Gastrocnemius medialis (tissue), 4 donors: ENCODE data around the gene PPP4R3A.

Source experiments
- CTCF ChIP-seq, 5 experiments: fragments of 450-650 bp in 3 of 5; fragments of 200-600 bp in 2 of 5; sonication (generic) in 2 of 5; IDR thresholded peaks in 4 of 5; conservative IDR thresholded peaks in 1 of 5; 1 replicate in 4 of 5; 2 replicates in 1 of 5; pipeline ENCODE4 v1.5.1; 2016 to 2019; ENCODE audit warnings: antibody characterized with exemption in 5 of 5, mild to moderate bottlenecking in 3 of 5, moderate library complexity in 3 of 5
- POLR2A ChIP-seq, 2 donors: fragments of 450-650 bp; IDR thresholded peaks; one replicate each; pipeline ENCODE4 v1.6.1; 2017; ENCODE audit warnings: antibody characterized with exemption in 2 of 2, mild to moderate bottlenecking in 2 of 2, moderate library complexity in 2 of 2

DNA sequence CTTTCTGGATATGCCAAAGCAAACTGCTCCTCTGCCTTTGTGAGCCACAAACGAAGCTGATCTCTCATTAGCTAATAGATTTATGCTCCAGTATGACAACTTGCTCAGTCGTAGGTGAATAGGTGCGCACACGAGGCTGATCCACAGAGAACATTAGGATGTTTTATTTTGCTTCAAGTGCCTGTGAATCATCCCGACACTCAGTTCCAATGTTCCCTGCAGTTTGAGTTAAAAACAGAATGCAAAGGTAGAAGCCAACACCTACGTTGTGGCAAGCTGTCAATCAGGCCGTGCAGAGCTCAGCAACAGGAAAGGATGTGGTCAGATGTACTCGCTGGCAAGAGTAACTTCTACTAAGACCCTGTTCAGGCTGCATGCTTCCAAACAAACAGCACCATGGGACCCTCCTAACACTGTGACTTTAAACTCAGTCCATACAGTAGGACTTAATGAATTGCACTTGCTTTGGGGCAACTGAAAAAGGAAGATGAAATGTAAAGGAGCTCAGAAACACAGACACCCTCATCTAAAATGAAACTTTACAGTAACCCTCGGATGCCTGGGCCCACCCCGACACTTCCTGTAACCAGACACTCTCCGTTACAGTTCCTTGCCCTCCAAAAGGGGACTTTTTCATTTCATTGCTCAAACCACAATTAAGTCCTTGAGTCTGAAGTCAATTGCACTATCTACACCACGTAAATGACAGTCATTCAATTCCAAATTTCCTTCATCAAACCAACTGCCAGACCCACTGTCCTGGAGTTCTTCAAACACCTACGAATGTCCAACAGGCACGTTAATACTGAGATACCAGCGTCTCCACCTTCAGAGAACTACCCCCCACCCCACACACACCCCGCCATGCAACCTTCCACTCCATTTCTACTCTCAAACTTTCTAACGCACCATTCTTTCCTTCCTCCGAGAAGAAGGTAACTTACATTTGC, 94.0 kb downstream of the PPP4R3A start:
- TF ChIP-seq CTCF (IDR thresholded peaks at IDR 0.05 in 4 of 5, conservative IDR thresholded peaks at IDR 0.05 in 1 of 5) (no peak), POLR2A (IDR thresholded peaks at IDR 0.05) (no peak)
